ENCODE data around the gene SSBP4. TPM values are rescaled to one million over a fixed set of nuclear protein-coding genes. Genes with fewer than 3 reads are reported as not detected.

SSBP4 gene
- total and polyA plus RNA-seq, 2 donors (not counting 1 experiment from before 2014, with no cell fraction given): 12.8 to 58.6 TPM

- TF ChIP-seq CTCF (conservative IDR thresholded peaks at IDR 0.05 in 1 of 2, IDR thresholded peaks at IDR 0.05 in 1 of 2; ENCODE audit: low read depth in 1 of 2, low read length in 2 of 2) (no peak), EZH2 (IDR thresholded peaks at IDR 0.05; ENCODE audit: low read length, missing control alignments) (no peak)
- Histone ChIP-seq H3K79me2 (ENCODE audit: control insufficient read depth, insufficient read depth, low read length) (peaks cover 1% of the 10 kb centered on the region), H3K27me3 (ENCODE audit: control insufficient read depth, insufficient read depth, low read length) (no peaks in the 10 kb centered on the region), H3K27ac (ENCODE audit: insufficient read depth, low read length) (peak overlapping the region; percentile 99), H3K9me3 (ENCODE audit: control insufficient read depth, insufficient read depth, low read depth, low read length) (no peaks in the 10 kb centered on the region), H2AFZ (ENCODE audit: low read length) (no peak overlapping the region), H3K9ac (ENCODE audit: insufficient read depth, low read length) (peak overlapping the region; percentile 21), H3K4me2 (ENCODE audit: extremely low read depth, insufficient read depth, low read length) (peak overlapping the region; percentile 88), H3K4me1 (ENCODE audit: control insufficient read depth, extremely low read depth, insufficient read depth, low read length) (peaks cover 36% of the 10 kb centered on the region), H3K4me3 (replicated peaks in 1 of 4; ENCODE audit: control extremely low read depth in 1 of 4, insufficient read depth in 1 of 4, low read depth in 3 of 4, low read length in 4 of 4) (peak overlapping the region in 3 of 4 experiments; percentile 19 to 54 (median 24)), H3K36me3 (ENCODE audit: control insufficient read depth, insufficient read depth, low read length) (no peaks in the 10 kb centered on the region), H4K20me1 (ENCODE audit: control insufficient read depth, extremely low read depth, insufficient read depth, low read length) (no peaks in the 10 kb centered on the region)
- DNase-seq (ENCODE audit: low read depth in 2 of 2): no peak
These were observed 4.6 kb upstream of the SSBP4 start for GRCh38 chr19:18414504-18415177.

GRCh38 chr19:18415178-18415867 is 3.9 kb upstream of the SSBP4 start:
- H3K36me3 ChIP-seq (ENCODE audit: control insufficient read depth, insufficient read depth, low read length): no peaks in the 10 kb centered on the region
- peaks cover 36% of the 10 kb centered on the region for H3K4me1 ChIP-seq (ENCODE audit: control insufficient read depth, extremely low read depth, insufficient read depth, low read length)
- H3K4me3 ChIP-seq (replicated peaks in 1 of 4; ENCODE audit: control extremely low read depth in 1 of 4, insufficient read depth in 1 of 4, low read depth in 3 of 4, low read length in 4 of 4): peak overlapping the region; percentile 2 to 54 (median 22)
- TF ChIP-seq EZH2 (IDR thresholded peaks at IDR 0.05; ENCODE audit: low read length, missing control alignments): no peak
- peak overlapping the region; percentile 88 for H3K4me2 ChIP-seq (ENCODE audit: extremely low read depth, insufficient read depth, low read length)
- no peaks in the 10 kb centered on the region for H3K27me3 ChIP-seq (ENCODE audit: control insufficient read depth, insufficient read depth, low read length)
- no peaks in the 10 kb centered on the region for H4K20me1 ChIP-seq (ENCODE audit: control insufficient read depth, extremely low read depth, insufficient read depth, low read length)
- peak overlapping the region; percentile 99 for H3K27ac ChIP-seq (ENCODE audit: insufficient read depth, low read length)
- peak overlapping the region; percentile 36 for H2AFZ ChIP-seq (ENCODE audit: low read length)
- H3K79me2 ChIP-seq (ENCODE audit: control insufficient read depth, insufficient read depth, low read length): peaks cover 8% of the 10 kb centered on the region
- DNase-seq (ENCODE audit: low read depth in 2 of 2): peak; percentile 59 to 65
- peak overlapping the region; percentile 21 for H3K9ac ChIP-seq (ENCODE audit: insufficient read depth, low read length)
- H3K9me3 ChIP-seq (ENCODE audit: control insufficient read depth, insufficient read depth, low read depth, low read length): no peaks in the 10 kb centered on the region

- Histone ChIP-seq H2AFZ (ENCODE audit: low read length) (no peak overlapping the region), H3K27me3 (ENCODE audit: control insufficient read depth, insufficient read depth, low read length) (no peaks in the 10 kb centered on the region), H3K4me1 (ENCODE audit: control insufficient read depth, extremely low read depth, insufficient read depth, low read length) (peaks cover 41% of the 10 kb centered on the region), H3K9ac (ENCODE audit: insufficient read depth, low read length) (peak overlapping the region; percentile 91), H3K4me3 (replicated peaks in 1 of 4; ENCODE audit: control extremely low read depth in 1 of 4, insufficient read depth in 1 of 4, low read depth in 3 of 4, low read length in 4 of 4) (peak overlapping the region; percentile 16 to 51 (median 38)), H3K9me3 (ENCODE audit: control insufficient read depth, insufficient read depth, low read depth, low read length) (no peaks in the 10 kb centered on the region), H3K36me3 (ENCODE audit: control insufficient read depth, insufficient read depth, low read length) (no peaks in the 10 kb centered on the region), H3K79me2 (ENCODE audit: control insufficient read depth, insufficient read depth, low read length) (peaks cover 21% of the 10 kb centered on the region), H4K20me1 (ENCODE audit: control insufficient read depth, extremely low read depth, insufficient read depth, low read length) (no peaks in the 10 kb centered on the region), H3K27ac (ENCODE audit: insufficient read depth, low read length) (peak overlapping the region; percentile 99), H3K4me2 (ENCODE audit: extremely low read depth, insufficient read depth, low read length) (peak overlapping the region; percentile 72)
- peak; percentile 83 to 85 for DNase-seq (ENCODE audit: low read depth in 2 of 2)
- TF ChIP-seq EZH2 (IDR thresholded peaks at IDR 0.05; ENCODE audit: low read length, missing control alignments): no peak
- no peak for TF ChIP-seq CTCF (conservative IDR thresholded peaks at IDR 0.05 in 1 of 2, IDR thresholded peaks at IDR 0.05 in 1 of 2; ENCODE audit: low read depth in 1 of 2, low read length in 2 of 2)
These were observed 2.4 kb upstream of the SSBP4 start for GRCh38 chr19:18416778-18417249.
